Sciatic nerve (tissue), 2 donors: ENCODE results near the gene POU2AF3. TPM values are rescaled to one million over a fixed set of nuclear protein-coding genes. Genes with fewer than 3 reads are reported as not detected.
A peak's percentile ranks its signal among the peaks of the same experiment; 100 is the strongest.

Source experiments
- ATAC-seq: fragments of 200-7000 bp; cut with Tn5 transposase; one replicate; pipeline ENCODE4 v1.9.1; 2020; ENCODE audit warnings: mild to moderate bottlenecking, moderate library complexity
- DNase-seq: peaks from one replicate; pipeline ENCODE4 v3.0.0-alpha.2; 2020; ENCODE audit warnings: low spot score
- intact Hi-C: fragments of 100-400 bp; cut with DNase I; formaldehyde crosslinking; loops from one replicate; pipeline ENCODE4 v1.14.2; 2022
- total RNA-seq: library from RNA; stranded (reverse); fragmentation: NEBNext Ultra II Directional; extraction: Animal tissue kit (Norgen Biotek cat#: 25700); gene quantifications from one replicate; pipeline ENCODE4 v1.2.1, GENCODE V29; 2021
- donor health status: DM: no; HTN: no; CAD: no.
- donor health status: DM: no; HTN: no; CAD: no.

Gene POU2AF3
- total RNA-seq, 1 donor from 2014 or later, result 3.1 TPM

DNA sequence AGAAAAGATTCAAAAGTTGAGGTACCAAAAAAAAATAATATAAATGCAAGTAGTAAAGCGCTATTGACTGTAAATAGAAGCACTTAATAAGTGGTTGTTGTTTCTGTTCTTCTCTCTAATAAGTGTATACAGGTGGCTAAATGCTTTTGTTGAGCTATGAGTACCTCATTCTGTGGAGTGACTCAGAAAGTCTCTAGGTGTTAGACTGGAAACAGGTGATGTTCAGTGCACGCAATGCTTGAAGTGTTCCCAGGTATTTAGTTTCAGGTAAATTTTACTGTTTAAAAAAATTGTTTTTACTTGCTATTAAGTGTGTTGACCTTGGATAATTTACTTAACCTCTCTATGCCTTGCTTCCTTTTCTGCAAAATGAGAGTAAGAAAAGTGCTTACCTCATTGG, 24.2 kb downstream of the POU2AF3 start:
- intact Hi-C loops, result no loop called here

DNA sequence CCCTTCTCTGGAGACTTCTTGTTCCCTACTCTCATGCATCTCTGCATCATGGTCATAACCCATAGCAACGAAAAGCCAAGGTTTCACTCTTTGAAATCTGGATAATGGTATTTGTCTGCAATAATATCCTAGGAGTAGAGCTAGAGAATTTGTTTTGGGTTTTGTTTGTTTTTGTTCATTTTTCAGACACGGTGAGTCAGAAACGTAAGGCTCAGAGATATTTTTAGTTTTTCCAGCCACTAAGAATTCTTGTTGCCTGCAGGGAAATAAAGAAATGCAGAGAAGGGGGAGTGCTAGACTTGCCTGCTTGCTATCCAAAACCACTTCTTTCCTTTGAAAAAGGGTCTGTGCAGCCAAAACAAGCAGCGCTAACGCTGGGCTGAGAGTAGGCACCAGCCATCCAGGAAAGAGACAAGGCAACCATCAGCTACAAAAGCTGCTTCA, 26.0 kb downstream of the POU2AF3 start:
- intact Hi-C loops, result no loop called here
- DNase-seq (no peak), ATAC-seq (peak; percentile 79)

More for the DNA sequence above, 24.2 kb downstream of the POU2AF3 start:
- DNase-seq, result no peak
- no peak for ATAC-seq

DNA sequence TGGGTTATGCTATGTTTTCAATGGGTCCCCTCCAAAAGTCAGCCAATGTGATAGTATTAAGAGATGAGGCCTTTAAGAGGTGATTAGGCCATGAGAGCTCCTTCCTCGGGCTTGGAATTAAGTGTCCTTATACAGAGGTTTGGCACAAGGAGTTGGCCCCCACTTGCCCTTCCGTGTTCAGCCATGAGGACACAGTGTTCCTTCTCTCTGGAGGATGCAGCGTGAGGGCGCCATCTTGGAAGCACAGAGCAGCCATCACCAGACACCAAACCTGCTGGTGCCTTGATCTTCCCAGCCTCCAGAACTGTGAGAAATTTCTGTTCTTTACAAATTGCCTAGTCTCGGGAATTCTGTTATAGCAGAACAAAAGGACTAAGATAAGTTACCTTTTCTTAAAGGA, 26.9 kb downstream of the POU2AF3 start:
- intact Hi-C loops, result no loop called here

DNA sequence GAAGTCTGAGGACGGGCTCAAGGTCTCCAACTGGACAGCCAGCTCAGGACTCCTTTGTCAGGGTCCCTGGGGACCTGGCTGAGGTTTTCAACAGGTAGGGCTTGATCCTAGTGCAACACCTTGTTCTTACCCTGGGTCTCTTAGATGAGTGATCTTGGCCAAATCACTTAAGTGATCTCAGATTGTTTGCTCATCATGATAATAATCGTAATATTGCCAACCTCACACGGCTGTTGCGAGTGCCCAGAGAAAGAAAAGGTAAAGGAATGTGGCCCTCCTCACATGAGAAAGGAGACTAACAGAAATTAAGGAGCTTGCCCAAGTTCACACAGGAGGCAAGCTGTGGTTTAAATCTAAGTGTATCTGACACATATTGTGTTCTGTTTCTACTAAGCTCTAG, 28.5 kb downstream of the POU2AF3 start:
- DNase-seq (no peak), ATAC-seq (no peak)
- intact Hi-C loops, result no loop called here

More for the DNA sequence above, 26.9 kb downstream of the POU2AF3 start:
- DNase-seq (no peak), ATAC-seq (peak; percentile 27)

DNA sequence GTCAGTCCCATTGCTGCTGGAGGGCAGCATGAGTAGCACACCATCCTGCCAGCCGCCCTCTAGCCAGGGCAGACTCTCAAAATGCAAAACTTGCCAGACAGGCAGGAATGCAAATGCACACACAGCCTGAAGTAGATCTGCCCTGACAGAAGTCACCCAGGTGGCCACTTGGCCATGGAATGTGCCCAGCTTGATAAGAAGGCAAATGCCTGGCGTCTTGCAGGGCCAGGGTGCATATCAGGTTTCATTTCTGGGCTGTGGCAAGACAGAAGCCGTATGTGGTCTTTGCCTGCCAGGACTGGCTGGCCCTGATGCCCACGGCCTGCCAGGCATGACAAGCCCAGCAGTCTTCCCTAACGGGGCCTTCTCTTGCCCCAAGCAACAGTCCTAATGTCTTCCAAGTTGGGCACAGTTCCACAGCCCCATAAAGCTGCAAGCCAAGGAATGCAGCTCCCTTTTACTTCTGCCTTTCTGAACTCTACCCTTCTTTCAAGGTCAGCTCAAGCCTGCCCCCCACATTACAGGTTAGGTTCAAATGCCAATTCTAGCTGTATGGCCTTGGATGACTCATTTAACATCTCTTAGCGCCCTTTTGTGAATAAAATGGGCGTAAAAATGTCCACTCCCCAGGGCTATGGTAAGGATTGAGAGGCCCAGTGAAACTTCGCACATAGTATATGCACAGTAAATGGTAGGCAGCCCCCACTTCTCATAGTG, 29.7 kb downstream of the POU2AF3 start:
- no peak for ATAC-seq
- intact Hi-C loops, result no loop called here
- DNase-seq, result no peak

DNA sequence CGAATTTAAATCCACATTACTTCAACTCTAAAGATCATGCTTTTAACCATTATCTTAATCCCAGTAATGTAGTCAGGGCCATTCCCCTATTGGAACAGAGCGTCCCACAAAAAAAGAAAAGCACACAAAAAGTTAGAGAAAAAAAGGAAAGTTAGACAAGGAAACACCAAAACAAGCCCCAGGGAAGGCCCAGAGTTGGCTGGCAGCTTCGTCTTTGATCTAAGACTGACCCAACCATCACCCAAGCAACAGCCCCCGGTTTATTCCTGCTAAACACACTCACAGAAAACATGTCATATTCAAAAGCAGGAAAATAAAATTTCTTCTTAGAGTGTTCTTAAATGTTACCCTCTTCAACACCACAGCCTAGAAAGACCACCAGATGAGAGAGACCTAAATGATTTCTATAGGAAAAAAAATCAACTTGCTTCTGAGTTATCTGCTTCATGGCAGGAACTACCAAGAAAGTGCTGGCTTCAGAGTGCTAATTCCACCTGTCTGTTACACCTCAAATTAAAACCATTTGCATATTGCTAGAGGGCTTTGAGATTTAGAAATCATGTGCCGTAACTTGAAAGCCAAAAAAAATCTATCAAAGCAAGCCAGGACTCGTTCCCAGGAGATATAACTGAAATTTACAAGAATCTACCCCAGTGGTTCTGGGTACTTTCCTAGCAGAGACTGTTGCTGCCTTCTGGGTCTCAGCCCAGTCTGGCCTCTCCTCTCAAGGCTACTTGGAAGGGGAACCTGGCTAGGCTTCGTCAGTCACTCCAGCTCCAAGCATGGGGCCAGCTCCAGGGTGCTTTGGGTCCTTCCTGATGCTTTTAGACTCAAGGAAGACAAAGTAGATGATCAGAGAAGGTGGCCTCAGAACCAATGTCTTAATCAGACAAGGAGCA, 31.2 kb downstream of the POU2AF3 start:
- DNase-seq (no peak), ATAC-seq (peak; percentile 88)
- intact Hi-C loops, result no loop called here

DNA sequence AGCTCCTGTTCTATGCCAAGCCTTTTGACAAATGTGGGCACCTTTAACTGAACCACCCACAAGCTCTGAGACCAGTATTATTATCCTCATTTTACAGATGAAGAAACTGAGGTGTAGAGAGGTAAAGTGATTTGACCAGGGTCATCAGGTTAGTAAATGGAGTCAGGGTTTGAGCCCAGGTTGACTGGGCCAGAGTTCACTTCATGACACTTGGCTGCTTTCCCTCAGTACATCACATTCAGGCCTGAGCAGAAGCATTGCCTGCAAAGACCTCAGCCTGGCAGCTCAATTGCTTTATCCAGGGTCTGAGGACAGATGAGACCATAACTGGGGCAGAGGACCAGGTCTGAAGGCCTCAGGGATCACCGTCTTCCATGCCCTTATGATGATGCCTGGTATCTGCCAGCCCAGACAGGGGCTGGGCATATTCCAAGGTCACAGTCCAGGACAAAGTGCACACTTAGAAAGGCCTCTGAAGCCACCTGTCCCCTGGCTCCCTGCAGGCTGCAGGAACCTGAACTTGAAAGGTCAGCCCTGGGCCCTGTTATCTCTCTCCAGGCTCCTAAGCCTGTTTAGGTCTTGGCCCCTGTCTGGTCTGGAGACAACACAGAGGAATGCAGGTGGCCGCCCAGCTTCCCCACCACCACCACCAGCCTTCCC, 32.0 kb downstream of the POU2AF3 start:
- no peak for ATAC-seq
- intact Hi-C loops, result no loop called here

DNA sequence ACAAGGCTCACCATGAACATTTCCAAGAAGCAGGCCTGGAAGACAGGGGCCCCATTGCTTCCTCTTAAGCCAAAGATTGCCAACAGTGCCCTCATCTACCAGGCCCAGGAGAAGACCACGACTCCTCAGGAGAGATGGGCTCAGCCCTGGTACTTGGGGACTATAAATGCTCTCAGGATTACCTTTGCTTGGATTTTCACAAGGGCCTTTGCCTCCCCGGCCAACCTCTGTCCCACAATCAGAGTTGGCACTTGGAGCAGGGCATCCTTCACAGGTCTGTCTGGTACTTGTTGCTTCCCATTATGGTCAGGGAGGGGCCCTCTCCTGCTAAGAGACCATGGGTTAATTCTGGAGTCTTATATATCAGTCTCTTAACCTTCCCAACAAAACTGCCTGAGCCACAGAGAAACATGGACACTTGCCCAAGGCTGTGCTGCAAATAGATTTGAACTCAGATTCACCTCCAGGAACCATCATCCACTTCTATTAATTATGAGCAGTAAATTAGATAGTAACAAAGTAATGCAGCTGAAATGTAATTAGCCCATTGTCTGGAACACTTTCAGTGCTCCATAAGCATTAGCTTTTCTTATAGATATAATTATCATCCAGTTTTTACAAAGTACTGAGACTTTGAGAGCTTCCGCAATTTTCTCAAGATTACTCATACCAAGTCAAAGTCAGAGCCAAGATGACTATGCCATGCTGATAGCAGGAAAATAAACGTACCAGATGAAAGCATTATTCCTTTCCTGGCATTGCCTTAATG, 33.5 kb downstream of the POU2AF3 start:
- intact Hi-C loops, result no loop called here
- ATAC-seq, result no peak
- DNase-seq, result no peak

More for the DNA sequence above, 32.0 kb downstream of the POU2AF3 start:
- no peak for DNase-seq

DNA sequence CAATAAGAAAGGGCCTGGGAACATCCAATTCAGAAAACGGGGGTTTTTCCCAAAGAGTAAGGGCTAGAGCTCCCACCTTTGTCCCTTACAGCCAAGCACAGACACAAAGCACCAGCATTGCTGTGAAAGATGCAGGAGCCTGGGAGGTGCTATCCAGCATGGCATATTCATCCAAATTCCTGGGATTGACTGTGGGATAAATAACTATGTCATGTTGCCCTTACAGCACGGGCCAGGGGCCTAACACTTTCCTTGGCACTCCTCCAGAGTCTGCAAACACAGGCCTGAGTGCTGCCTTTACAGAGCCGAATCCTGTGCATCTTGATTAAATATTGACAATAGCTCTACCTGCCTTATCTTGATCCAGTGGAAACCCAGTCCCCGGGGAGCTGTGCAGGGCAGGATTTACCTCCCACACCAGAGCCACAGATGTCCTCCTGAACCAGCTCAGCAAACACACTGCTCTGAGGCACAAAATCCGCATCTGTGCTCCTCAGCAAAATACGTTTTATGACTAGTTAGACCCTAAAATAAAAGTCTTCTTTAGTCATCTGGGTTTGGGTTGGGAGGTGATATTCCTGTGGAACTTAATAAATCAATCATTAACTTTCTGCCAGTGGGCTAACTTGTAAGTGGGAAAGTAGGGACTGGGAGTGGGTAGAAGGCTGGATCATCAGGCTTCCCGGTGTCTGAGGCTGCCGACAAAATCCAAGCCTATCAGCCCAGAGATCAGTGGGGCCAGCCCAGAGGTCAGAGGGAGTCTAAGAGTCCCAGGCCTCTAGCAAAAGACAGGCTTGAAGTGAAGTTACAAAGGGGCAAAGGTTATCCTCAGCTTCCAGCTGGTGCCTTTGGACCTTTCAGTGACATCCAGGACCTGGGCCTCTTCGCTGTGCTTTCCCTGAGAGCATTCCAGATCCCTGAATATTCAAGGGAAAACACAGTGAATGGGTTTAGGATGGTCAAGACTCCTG, 36.5 kb downstream of the POU2AF3 start:
- DNase-seq (no peak), ATAC-seq (peak; percentile 29)
- intact Hi-C loops, result no loop called here

DNA sequence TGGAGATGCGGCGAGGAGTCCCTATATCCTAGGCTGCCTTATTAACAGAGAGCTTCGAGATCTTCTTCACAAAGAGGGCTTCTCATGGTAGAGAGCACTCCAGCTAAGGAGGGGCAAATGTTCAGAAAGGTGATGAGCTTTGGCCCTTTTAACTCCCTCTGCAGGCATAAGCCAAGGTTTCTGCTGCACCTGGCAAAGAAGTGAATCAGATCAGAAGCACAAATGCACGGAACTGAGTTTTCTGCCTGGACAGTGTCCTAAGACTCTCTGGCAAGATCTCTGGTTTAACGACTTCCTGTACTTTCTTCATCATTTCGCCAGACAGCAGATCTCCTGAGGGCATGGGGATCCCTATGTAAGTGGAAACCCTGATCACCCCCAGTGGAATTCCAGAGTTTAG, 37.2 kb downstream of the POU2AF3 start:
- intact Hi-C loops, result no loop called here
- DNase-seq (no peak), ATAC-seq (no peak)

DNA sequence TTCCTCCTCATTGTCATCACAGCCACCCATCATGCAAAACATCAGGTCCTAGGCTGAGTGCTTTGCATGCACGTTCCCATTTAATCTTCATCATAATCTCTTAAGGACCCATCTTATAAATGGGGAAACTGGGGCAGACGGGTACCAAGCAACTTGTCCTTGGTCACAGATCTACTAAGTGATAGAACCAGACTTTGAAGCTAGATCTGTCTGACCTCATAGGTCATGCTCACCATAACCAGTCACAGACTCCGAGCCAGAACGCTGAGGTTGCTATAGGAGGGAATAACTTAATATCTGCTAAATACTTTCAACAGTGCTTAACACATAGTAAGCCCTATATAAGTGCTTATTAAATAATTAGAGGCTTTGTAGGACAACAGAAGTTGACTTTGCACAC, 37.7 kb downstream of the POU2AF3 start:
- intact Hi-C loops, result no loop called here
- no peak for ATAC-seq

DNA sequence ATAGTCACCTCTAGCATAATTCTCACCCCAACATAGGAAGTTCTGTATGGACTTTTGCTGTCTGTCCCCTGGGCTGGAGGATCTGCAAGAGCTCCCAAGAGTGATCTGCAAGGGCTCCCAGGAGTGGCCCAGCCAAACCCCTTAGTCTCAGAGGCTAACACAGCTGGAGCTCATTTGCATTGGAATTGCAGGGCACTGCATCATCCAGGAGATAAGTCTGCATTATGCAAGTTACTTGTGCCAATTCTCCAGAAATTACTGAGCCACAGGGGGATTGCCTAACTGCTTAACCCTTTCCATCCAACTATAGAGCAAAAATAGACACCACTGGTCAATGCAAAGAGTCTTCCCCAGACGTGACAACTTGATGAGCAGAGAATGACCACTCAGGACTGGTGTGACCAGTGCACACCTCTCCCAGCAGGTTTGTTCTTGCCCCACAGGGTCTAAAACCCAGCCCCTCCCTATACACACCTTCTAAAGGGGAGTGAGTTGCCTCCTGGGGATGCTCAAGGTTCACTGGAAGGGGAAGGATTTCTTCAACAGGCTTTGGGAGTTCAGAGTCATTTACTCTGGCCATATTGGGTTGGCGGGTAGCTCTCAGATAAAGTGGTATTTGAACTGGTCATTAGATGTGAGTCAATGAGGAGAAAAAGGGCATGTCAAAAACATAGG, 38.4 kb downstream of the POU2AF3 start:
- no peak for DNase-seq
- peak; percentile 58 for ATAC-seq
- intact Hi-C loops, result no loop called here

More for the DNA sequence above, 37.7 kb downstream of the POU2AF3 start:
- no peak for DNase-seq

DNA sequence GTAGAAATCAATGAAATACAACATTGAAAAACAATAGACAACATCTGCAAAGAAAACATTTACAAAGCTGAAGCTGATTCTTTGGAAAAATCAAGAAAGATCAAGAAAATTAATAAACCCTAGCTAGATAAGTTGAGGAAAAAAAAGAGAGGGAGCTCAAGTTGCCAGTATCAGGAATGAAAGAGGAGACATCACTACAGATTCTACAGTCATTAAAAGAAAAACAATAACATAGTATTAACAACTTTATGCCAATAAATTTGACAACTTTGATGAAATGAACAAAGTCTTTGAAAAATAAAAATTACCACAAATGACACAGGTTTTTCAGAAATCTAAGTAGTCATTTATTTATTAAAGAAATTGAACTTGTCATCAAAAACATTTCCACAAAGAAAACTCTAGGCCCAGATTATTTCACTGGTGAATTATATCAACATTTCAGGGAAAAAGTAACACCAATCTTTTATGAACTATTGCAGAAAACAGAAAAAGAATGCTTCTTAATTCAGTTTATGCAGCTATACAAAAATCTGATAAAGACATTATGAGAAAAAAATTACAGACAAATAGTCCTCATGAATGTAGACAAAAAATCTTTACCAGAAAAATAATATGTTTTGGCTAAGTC, 41.5 kb downstream of the POU2AF3 start:
- ATAC-seq (no peak), DNase-seq (no peak)
- intact Hi-C loops, result no loop called here

DNA sequence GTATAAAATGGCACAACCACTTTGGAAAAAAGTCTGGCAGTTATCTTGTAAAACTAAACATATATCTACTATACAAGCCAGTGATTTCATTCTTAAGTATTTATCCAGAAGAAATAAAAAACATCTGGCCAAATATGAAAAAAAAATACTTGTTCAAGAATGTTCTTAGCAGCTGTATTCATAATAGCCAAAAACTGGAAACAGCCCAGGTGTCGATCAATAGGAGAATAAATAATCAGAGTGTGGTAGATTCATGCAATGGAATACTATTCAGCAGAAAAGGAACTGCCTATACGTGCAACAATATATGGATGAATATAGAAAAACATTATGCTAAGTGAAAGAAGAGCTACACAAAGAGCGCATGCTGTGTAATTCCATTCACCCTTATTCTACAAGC, 44.0 kb downstream of the POU2AF3 start:
- DNase-seq, result no peak
- no peak for ATAC-seq
- intact Hi-C loops, result no loop called here

DNA sequence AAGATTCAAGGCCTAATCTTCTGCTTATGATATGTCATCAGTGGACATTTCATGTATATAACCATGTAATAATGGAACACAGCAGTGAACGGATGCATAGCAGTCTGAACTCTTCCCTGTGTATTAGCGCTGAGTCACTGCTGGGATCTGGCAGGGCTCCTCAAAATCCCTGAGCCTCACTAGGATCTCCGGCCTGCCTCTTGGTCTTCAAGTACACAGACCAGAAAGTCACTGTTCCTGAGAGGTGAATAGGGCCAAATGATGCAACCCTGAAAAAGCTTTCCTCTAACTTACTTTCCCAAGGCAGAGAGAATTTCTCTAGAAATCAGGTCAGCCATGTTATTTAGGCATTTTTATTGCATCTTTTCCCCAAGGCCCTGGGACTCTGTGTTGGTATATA, 45.7 kb downstream of the POU2AF3 start:
- peak; percentile 78 for DNase-seq
- intact Hi-C loops, result no loop called here
- peak; percentile 93 for ATAC-seq

DNA sequence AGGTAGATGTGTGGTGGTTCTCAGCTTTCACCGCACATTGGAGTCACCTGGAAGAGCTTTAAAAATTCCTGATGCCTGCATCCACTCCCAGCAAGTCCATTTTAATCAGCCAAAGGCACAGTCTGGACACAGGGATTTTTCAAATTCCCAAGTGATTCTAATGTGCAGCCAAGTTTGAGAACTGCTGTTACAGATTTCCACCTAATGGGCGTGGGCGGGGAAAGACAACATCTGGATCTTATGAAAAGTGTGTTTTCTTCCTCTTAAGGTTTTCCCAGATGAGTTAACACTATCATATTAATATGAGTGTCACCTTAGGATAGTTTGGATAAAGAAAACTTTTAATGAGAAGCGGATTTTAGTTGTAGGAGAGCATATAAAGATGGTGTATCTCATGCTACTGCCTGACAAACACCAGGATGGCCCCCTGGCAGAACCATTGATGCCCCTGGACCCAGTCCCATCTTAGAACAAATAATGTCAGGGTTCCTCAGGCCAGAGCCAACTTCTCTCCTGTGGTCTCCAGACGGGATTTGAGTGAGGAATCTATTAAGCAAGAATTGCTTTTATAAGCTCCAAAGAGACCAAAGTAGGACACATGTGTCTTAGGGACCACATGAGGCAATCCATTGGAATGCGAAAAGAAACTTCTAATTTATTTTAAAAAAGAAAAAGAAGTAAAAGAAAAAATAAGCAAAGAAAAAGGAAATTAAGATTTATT, 48.8 kb downstream of the POU2AF3 start:
- no peak for DNase-seq
- intact Hi-C loops, result no loop called here
- peak; percentile 86 for ATAC-seq
